DND-41 (cell line): ENCODE measurements around the gene TRIM33.

Source experiments
- ATAC-seq: fragments of 200-7000 bp; cut with Tn5 transposase; 3 replicates; pipeline ENCODE4 v1.9.1; 2021; ENCODE audit warnings: low read depth; ENCODE audit not compliant: insufficient read depth
- DNase-seq: peaks from one replicate; pipeline ENCODE4 v3.0.0-alpha.2; 2020
- H2AFZ ChIP-seq: 2 replicates; pipeline ENCODE4 v1.6.0; 2012; ENCODE audit warnings: low read depth, low read length
- H3K27ac ChIP-seq: 2 replicates; pipeline ENCODE4 v1.5.1; 2012; ENCODE audit warnings: low read length, inconsistent platforms
- H3K27me3 ChIP-seq: fragments of 200-600 bp; sonication (generic); 2 replicates; pipeline ENCODE4 v1.6.0; 2012; ENCODE audit warnings: low read length, mild to moderate bottlenecking, inconsistent platforms; ENCODE audit not compliant: insufficient read depth, poor library complexity
- H3K36me3 ChIP-seq: 2 replicates; pipeline ENCODE4 v1.5.1; 2012; ENCODE audit warnings: low read length, inconsistent platforms; ENCODE audit not compliant: insufficient read depth
- H3K4me1 ChIP-seq: 2 replicates; pipeline ENCODE4 v1.5.1; 2012; ENCODE audit warnings: mild to moderate bottlenecking, low read length; ENCODE audit not compliant: insufficient read depth
- H3K4me2 ChIP-seq: 2 replicates; pipeline ENCODE4 v1.6.0; 2012; ENCODE audit warnings: mild to moderate bottlenecking, moderate library complexity, low read length, inconsistent platforms; ENCODE audit not compliant: insufficient read depth
- H3K4me3 ChIP-seq, 2 experiments: fragments of 200-600 bp in 1 of 2; shearing (Covaris generic) in 1 of 2; 2 replicates each; pipeline ENCODE4 v1.5.1; 2012 to 2016; ENCODE audit warnings: inconsistent platforms in 2 of 2, low read length in 2 of 2, mild to moderate bottlenecking in 2 of 2, low read depth in 1 of 2, moderate library complexity in 1 of 2
- H3K79me2 ChIP-seq: 2 replicates; pipeline ENCODE4 v1.6.0; 2012; ENCODE audit warnings: low read length, inconsistent platforms; ENCODE audit not compliant: insufficient read depth
- H3K9ac ChIP-seq: 2 replicates; pipeline ENCODE4 v1.6.0; 2012; ENCODE audit warnings: low read depth, mild to moderate bottlenecking, inconsistent platforms, low read length, moderate library complexity
- H3K9me3 ChIP-seq: 2 replicates; pipeline ENCODE4 v1.5.1; 2012; ENCODE audit warnings: low read length, moderate library complexity, mild to moderate bottlenecking, inconsistent platforms; ENCODE audit not compliant: insufficient read depth, severe bottlenecking
- H4K20me1 ChIP-seq: 2 replicates; pipeline ENCODE4 v1.6.0; 2012; ENCODE audit warnings: low read length; ENCODE audit not compliant: insufficient read depth
- CTCF ChIP-seq: IDR thresholded peaks from 2 replicates; pipeline ENCODE4 v1.5.1; 2012; ENCODE audit warnings: borderline replicate concordance, low read length, moderate library complexity, mild to moderate bottlenecking; ENCODE audit not compliant: poor library complexity, severe bottlenecking; ENCODE audit errors: extremely low read depth
- EZH2 ChIP-seq: IDR thresholded peaks from 3 replicates; pipeline ENCODE4 v1.6.1; 2012; ENCODE audit warnings: borderline replicate concordance, low read depth, mild to moderate bottlenecking, moderate library complexity, low read length, inconsistent platforms; ENCODE audit not compliant: severe bottlenecking

Gene TRIM33

GRCh38 chr1:114345930-114346479, 165.0 kb downstream of the TRIM33 start:
- peak overlapping the region; percentile 97 for H2AFZ ChIP-seq
- H3K27me3 ChIP-seq, result no peaks in the 10 kb centered on the region
- H3K9me3 ChIP-seq, result no peaks in the 10 kb centered on the region
- H3K27ac ChIP-seq, result peak overlapping the region; percentile 71
- ATAC-seq, result peak; percentile 1; the same call in 2 of the 3 replicates
- peak overlapping the region in 1 of 2 experiments; percentile 49; a peak in 2 of 4 replicates for H3K4me3 ChIP-seq
- H3K9ac ChIP-seq, result peak overlapping the region; percentile 48
- no peaks in the 10 kb centered on the region for H3K79me2 ChIP-seq
- no peaks in the 10 kb centered on the region for H4K20me1 ChIP-seq
- peaks cover 44% of the 10 kb centered on the region for H3K4me1 ChIP-seq
- peak overlapping the region; percentile 73 for H3K4me2 ChIP-seq
- no peak for DNase-seq
- TF ChIP-seq CTCF (no peak), EZH2 (no peak)
- no peaks in the 10 kb centered on the region for H3K36me3 ChIP-seq

GRCh38 chr1:114344656-114345055, 166.3 kb downstream of the TRIM33 start:
- no peaks in the 10 kb centered on the region for H3K9me3 ChIP-seq
- H3K36me3 ChIP-seq, result no peaks in the 10 kb centered on the region
- H4K20me1 ChIP-seq, result no peaks in the 10 kb centered on the region
- H3K27me3 ChIP-seq, result no peaks in the 10 kb centered on the region
- H3K4me3 ChIP-seq, result no peak overlapping the region
- TF ChIP-seq EZH2 (no peak), CTCF (no peak)
- H3K9ac ChIP-seq, result no peak overlapping the region
- H3K79me2 ChIP-seq, result no peaks in the 10 kb centered on the region
- ATAC-seq, result no peak
- DNase-seq, result no peak
- H3K4me2 ChIP-seq, result no peak overlapping the region
- H3K4me1 ChIP-seq, result peaks cover 57% of the 10 kb centered on the region
- no peak overlapping the region for H2AFZ ChIP-seq
- H3K27ac ChIP-seq, result peak overlapping the region; percentile 1; the same call in 1 of the 2 replicates
